ENCODE data around the gene STIM2.
"Not testable (repeated sequence)": the region's sequence is repeated elsewhere in the genome, so short reads cannot be mapped to it uniquely, and the experiment has no call there.

The STIM2 gene

GRCh38 chr4:26867914-26868684 is 7.5 kb downstream of the STIM2 start:
- no peak for DNase-seq (ENCODE audit: low read depth)

GRCh38 chr4:26870576-26871262 is 10.1 kb downstream of the STIM2 start:
- no peak for DNase-seq (ENCODE audit: low read depth)

GRCh38 chr4:26871611-26872010 is 11.0 kb downstream of the STIM2 start:
- no peak for DNase-seq (ENCODE audit: low read depth)

GRCh38 chr4:26873391-26874026 is 12.9 kb downstream of the STIM2 start:
- DNase-seq (ENCODE audit: low read depth), result no peak

- no peak for DNase-seq (ENCODE audit: low read depth)
Measured at GRCh38 chr4:26874110-26874509, 13.5 kb downstream of the STIM2 start.

- no peak for DNase-seq (ENCODE audit: low read depth)
Measured at GRCh38 chr4:26877406-26877805, 16.8 kb downstream of the STIM2 start.

GRCh38 chr4:26877961-26878360 is 17.3 kb downstream of the STIM2 start:
- DNase-seq (ENCODE audit: low read depth), result no peak

- DNase-seq (ENCODE audit: low read depth), result no peak
Measured at GRCh38 chr4:26878794-26879391, 18.3 kb downstream of the STIM2 start.

GRCh38 chr4:26879805-26880204 is 19.2 kb downstream of the STIM2 start:
- DNase-seq (ENCODE audit: low read depth), result no peak

GRCh38 chr4:26884026-26884425 is 23.4 kb downstream of the STIM2 start:
- no peak for DNase-seq (ENCODE audit: low read depth)

GRCh38 chr4:26884486-26884988 is 23.9 kb downstream of the STIM2 start:
- DNase-seq (ENCODE audit: low read depth), result no peak

- no peak for DNase-seq (ENCODE audit: low read depth)
Measured at GRCh38 chr4:26885912-26886274, 25.3 kb downstream of the STIM2 start.

GRCh38 chr4:26887143-26887542 is 26.5 kb downstream of the STIM2 start:
- DNase-seq (ENCODE audit: low read depth), result no peak

- no peak for DNase-seq (ENCODE audit: low read depth)
Measured at GRCh38 chr4:26887809-26888208, 27.2 kb downstream of the STIM2 start.

- DNase-seq (ENCODE audit: low read depth), result no peak
Measured at GRCh38 chr4:26889356-26889755, 28.7 kb downstream of the STIM2 start.

- no peak for DNase-seq (ENCODE audit: low read depth)
Measured at GRCh38 chr4:26891054-26891453, 30.4 kb downstream of the STIM2 start.

GRCh38 chr4:26891867-26892266 is 31.2 kb downstream of the STIM2 start:
- no peak for DNase-seq (ENCODE audit: low read depth)

- DNase-seq (ENCODE audit: low read depth), result no peak
Measured at GRCh38 chr4:26892480-26893150, 32.0 kb downstream of the STIM2 start.

GRCh38 chr4:26893491-26893890 is 32.9 kb downstream of the STIM2 start:
- no peak for DNase-seq (ENCODE audit: low read depth)

- DNase-seq (ENCODE audit: low read depth), result not testable (repeated sequence)
Measured at GRCh38 chr4:26894881-26895280, 34.2 kb downstream of the STIM2 start.

GRCh38 chr4:26896636-26897035 is 36.0 kb downstream of the STIM2 start:
- peak; percentile 5 for DNase-seq (ENCODE audit: low read depth)

- no peak for DNase-seq (ENCODE audit: low read depth)
Measured at GRCh38 chr4:26899991-26900390, 39.4 kb downstream of the STIM2 start.
